Right renal cortex interstitium (tissue), 3 donors: ENCODE results near the gene KIRREL3. TPM values are rescaled to one million over a fixed set of nuclear protein-coding genes. Genes with fewer than 3 reads are reported as not detected.
"Not testable (repeated sequence)": the region's sequence is repeated elsewhere in the genome, so short reads cannot be mapped to it uniquely, and the experiment has no call there.

ENCODE experiments used
- DNase-seq, 3 donors: peaks; one replicate each; pipeline ENCODE4 v3.0.0-alpha.2; 2013; ENCODE audit warnings: low read depth in 3 of 3, low spot score in 2 of 3
- polyA plus RNA-seq, 3 donors: library from polyadenylated mRNA; unstranded; fragments of 120-200 nt; gene quantifications; one replicate each; pipeline ENCODE4 v1.2.1, GENCODE V29; 2013; ENCODE audit not compliant: insufficient read length in 3 of 3

Gene KIRREL3
- polyA plus RNA-seq, 3 donors: 1.2 to 1.4 (median 1.3) TPM

- DNase-seq: not testable (repeated sequence)
These were observed 617.9 kb downstream of the KIRREL3 start for GRCh38 chr11:126382641-126383040.

GRCh38 chr11:126381960-126382359 is 618.6 kb downstream of the KIRREL3 start:
- DNase-seq: not testable (repeated sequence)

- no peak for DNase-seq
These were observed 619.7 kb downstream of the KIRREL3 start for GRCh38 chr11:126380909-126381308.

GRCh38 chr11:126378763-126379162 is 621.8 kb downstream of the KIRREL3 start:
- DNase-seq: no peak

- DNase-seq: no peak
These were observed 624.8 kb downstream of the KIRREL3 start for GRCh38 chr11:126375726-126376125.

GRCh38 chr11:126374562-126375300 is 625.8 kb downstream of the KIRREL3 start:
- not testable (repeated sequence) for DNase-seq

- not testable (repeated sequence) for DNase-seq
These were observed 627.0 kb downstream of the KIRREL3 start for GRCh38 chr11:126373389-126374066.
